ENCODE results near the gene MYOZ1.
A peak's percentile ranks its signal among the peaks of the same experiment; 100 is the strongest.
"Not testable (repeated sequence)": the region's sequence is repeated elsewhere in the genome, so short reads cannot be mapped to it uniquely, and the experiment has no call there.

MYOZ1 gene

GRCh38 chr10:73623056-73623455, 18.2 kb downstream of the MYOZ1 start:
- Histone ChIP-seq H3K4me3 (ENCODE audit: low read depth, low read length) (no peak overlapping the region), H3K4me1 (ENCODE audit: control insufficient read depth, insufficient read depth, low read length) (no peaks in the 10 kb centered on the region), H3K9me3 (ENCODE audit: control insufficient read depth, insufficient read depth, low read length) (no peaks in the 10 kb centered on the region), H3K9ac (ENCODE audit: low read depth, low read length) (no peak overlapping the region), H3K27me3 (ENCODE audit: control insufficient read depth, insufficient read depth, low read length) (no peaks in the 10 kb centered on the region), H3K36me3 (ENCODE audit: control insufficient read depth, insufficient read depth, low read length) (no peaks in the 10 kb centered on the region)

- H3K9ac ChIP-seq (ENCODE audit: low read depth, low read length); H3K27me3 ChIP-seq (ENCODE audit: control insufficient read depth, insufficient read depth, low read length); H3K9me3 ChIP-seq (ENCODE audit: control insufficient read depth, insufficient read depth, low read length); H3K4me1 ChIP-seq (ENCODE audit: control insufficient read depth, insufficient read depth, low read length); H3K4me3 ChIP-seq (ENCODE audit: low read depth, low read length); H3K36me3 ChIP-seq (ENCODE audit: control insufficient read depth, insufficient read depth, low read length): not testable (repeated sequence)
Observed at GRCh38 chr10:73620974-73621373, 20.3 kb downstream of the MYOZ1 start.

GRCh38 chr10:73617143-73617542, 24.1 kb downstream of the MYOZ1 start:
- H3K27me3 ChIP-seq (ENCODE audit: control insufficient read depth, insufficient read depth, low read length); H3K36me3 ChIP-seq (ENCODE audit: control insufficient read depth, insufficient read depth, low read length); H3K4me1 ChIP-seq (ENCODE audit: control insufficient read depth, insufficient read depth, low read length); H3K9me3 ChIP-seq (ENCODE audit: control insufficient read depth, insufficient read depth, low read length); H3K9ac ChIP-seq (ENCODE audit: low read depth, low read length); H3K4me3 ChIP-seq (ENCODE audit: low read depth, low read length): not testable (repeated sequence)

- no peak overlapping the region for H3K4me3 ChIP-seq (ENCODE audit: low read depth, low read length)
- no peaks in the 10 kb centered on the region for H3K36me3 ChIP-seq (ENCODE audit: control insufficient read depth, insufficient read depth, low read length)
- H3K27me3 ChIP-seq (ENCODE audit: control insufficient read depth, insufficient read depth, low read length) = no peaks in the 10 kb centered on the region
- no peaks in the 10 kb centered on the region for H3K4me1 ChIP-seq (ENCODE audit: control insufficient read depth, insufficient read depth, low read length)
- no peaks in the 10 kb centered on the region for H3K9me3 ChIP-seq (ENCODE audit: control insufficient read depth, insufficient read depth, low read length)
- H3K9ac ChIP-seq (ENCODE audit: low read depth, low read length) = no peak overlapping the region
Observed at GRCh38 chr10:73614720-73615119, 26.6 kb downstream of the MYOZ1 start.

- H3K4me3 ChIP-seq (ENCODE audit: low read depth, low read length) = no peak overlapping the region
- no peaks in the 10 kb centered on the region for H3K27me3 ChIP-seq (ENCODE audit: control insufficient read depth, insufficient read depth, low read length)
- no peaks in the 10 kb centered on the region for H3K36me3 ChIP-seq (ENCODE audit: control insufficient read depth, insufficient read depth, low read length)
- H3K9ac ChIP-seq (ENCODE audit: low read depth, low read length) = no peak overlapping the region
- no peaks in the 10 kb centered on the region for H3K4me1 ChIP-seq (ENCODE audit: control insufficient read depth, insufficient read depth, low read length)
- H3K9me3 ChIP-seq (ENCODE audit: control insufficient read depth, insufficient read depth, low read length) = no peaks in the 10 kb centered on the region
Observed at GRCh38 chr10:73609116-73609515, 32.2 kb downstream of the MYOZ1 start.

GRCh38 chr10:73601486-73601921, 39.8 kb downstream of the MYOZ1 start:
- H3K4me3 ChIP-seq (ENCODE audit: low read depth, low read length) = no peak overlapping the region
- peaks cover 6% of the 10 kb centered on the region for H3K4me1 ChIP-seq (ENCODE audit: control insufficient read depth, insufficient read depth, low read length)
- H3K27me3 ChIP-seq (ENCODE audit: control insufficient read depth, insufficient read depth, low read length) = no peaks in the 10 kb centered on the region
- no peaks in the 10 kb centered on the region for H3K36me3 ChIP-seq (ENCODE audit: control insufficient read depth, insufficient read depth, low read length)
- no peak overlapping the region for H3K9ac ChIP-seq (ENCODE audit: low read depth, low read length)
- no peaks in the 10 kb centered on the region for H3K9me3 ChIP-seq (ENCODE audit: control insufficient read depth, insufficient read depth, low read length)

- H3K9me3 ChIP-seq (ENCODE audit: control insufficient read depth, insufficient read depth, low read length) = no peaks in the 10 kb centered on the region
- H3K9ac ChIP-seq (ENCODE audit: low read depth, low read length) = no peak overlapping the region
- H3K36me3 ChIP-seq (ENCODE audit: control insufficient read depth, insufficient read depth, low read length) = no peaks in the 10 kb centered on the region
- no peaks in the 10 kb centered on the region for H3K27me3 ChIP-seq (ENCODE audit: control insufficient read depth, insufficient read depth, low read length)
- no peak overlapping the region for H3K4me3 ChIP-seq (ENCODE audit: low read depth, low read length)
- H3K4me1 ChIP-seq (ENCODE audit: control insufficient read depth, insufficient read depth, low read length) = peaks cover 11% of the 10 kb centered on the region
Observed at GRCh38 chr10:73597346-73597745, 43.9 kb downstream of the MYOZ1 start.

- H3K36me3 ChIP-seq (ENCODE audit: control insufficient read depth, insufficient read depth, low read length) = no peaks in the 10 kb centered on the region
- H3K4me1 ChIP-seq (ENCODE audit: control insufficient read depth, insufficient read depth, low read length) = peaks cover 24% of the 10 kb centered on the region
- H3K27me3 ChIP-seq (ENCODE audit: control insufficient read depth, insufficient read depth, low read length) = no peaks in the 10 kb centered on the region
- no peak overlapping the region for H3K9ac ChIP-seq (ENCODE audit: low read depth, low read length)
- H3K4me3 ChIP-seq (ENCODE audit: low read depth, low read length) = no peak overlapping the region
- H3K9me3 ChIP-seq (ENCODE audit: control insufficient read depth, insufficient read depth, low read length) = no peaks in the 10 kb centered on the region
Observed at GRCh38 chr10:73593812-73594211, 47.5 kb downstream of the MYOZ1 start.

GRCh38 chr10:73593110-73593509, 48.2 kb downstream of the MYOZ1 start:
- H3K36me3 ChIP-seq (ENCODE audit: control insufficient read depth, insufficient read depth, low read length) = no peaks in the 10 kb centered on the region
- H3K27me3 ChIP-seq (ENCODE audit: control insufficient read depth, insufficient read depth, low read length) = no peaks in the 10 kb centered on the region
- H3K4me1 ChIP-seq (ENCODE audit: control insufficient read depth, insufficient read depth, low read length) = peaks cover 24% of the 10 kb centered on the region
- H3K9me3 ChIP-seq (ENCODE audit: control insufficient read depth, insufficient read depth, low read length) = no peaks in the 10 kb centered on the region
- H3K4me3 ChIP-seq (ENCODE audit: low read depth, low read length) = no peak overlapping the region
- H3K9ac ChIP-seq (ENCODE audit: low read depth, low read length) = no peak overlapping the region

GRCh38 chr10:73591935-73592699, 49.2 kb downstream of the MYOZ1 start:
- Histone ChIP-seq H3K9ac (ENCODE audit: low read depth, low read length) (peak overlapping the region; percentile 48), H3K4me3 (ENCODE audit: low read depth, low read length) (peak overlapping the region; percentile 33), H3K4me1 (ENCODE audit: control insufficient read depth, insufficient read depth, low read length) (peaks cover 24% of the 10 kb centered on the region), H3K36me3 (ENCODE audit: control insufficient read depth, insufficient read depth, low read length) (no peaks in the 10 kb centered on the region), H3K9me3 (ENCODE audit: control insufficient read depth, insufficient read depth, low read length) (no peaks in the 10 kb centered on the region), H3K27me3 (ENCODE audit: control insufficient read depth, insufficient read depth, low read length) (no peaks in the 10 kb centered on the region)

- H3K4me1 ChIP-seq (ENCODE audit: control insufficient read depth, insufficient read depth, low read length) = peaks cover 24% of the 10 kb centered on the region
- no peaks in the 10 kb centered on the region for H3K36me3 ChIP-seq (ENCODE audit: control insufficient read depth, insufficient read depth, low read length)
- H3K27me3 ChIP-seq (ENCODE audit: control insufficient read depth, insufficient read depth, low read length) = no peaks in the 10 kb centered on the region
- peak within 1 kb of the TSS; percentile 33 for H3K4me3 ChIP-seq (ENCODE audit: low read depth, low read length)
- H3K9me3 ChIP-seq (ENCODE audit: control insufficient read depth, insufficient read depth, low read length) = no peaks in the 10 kb centered on the region
- H3K9ac ChIP-seq (ENCODE audit: low read depth, low read length) = peak within 1 kb of the TSS; percentile 48
Observed at GRCh38 chr10:73590881-73591799, 50.1 kb downstream of the MYOZ1 start, which contains the start of gene USP54. Gene USP54, minus strand, starts transcription at chr10:73591342. Its CDS starts 15,684 bp downstream, at chr10:73575658.

Data from iPS-15b (cell line).